ENCODE data around the gene SPOCD1. TPM values are rescaled to one million over a fixed set of nuclear protein-coding genes. Genes with fewer than 3 reads are reported as not detected.

The SPOCD1 gene
- polyA plus RNA-seq, 1 of the 3 experiments (the other 2 are of a cell fraction) = 10.7 TPM

- H3K4me1 ChIP-seq (ENCODE audit: control insufficient read depth in 1 of 2, insufficient read depth in 2 of 2, low read depth in 1 of 2, low read length in 1 of 2) = peaks cover 0 to 32% of the 10 kb centered on the region in 2 experiments; a peak in 1 of 4 replicates
- no peak overlapping the region for H3K4me3 ChIP-seq (ENCODE audit: low read depth in 2 of 2, low read length in 1 of 2)
- no peak for DNase-seq
- H3F3A ChIP-seq (replicated peaks; ENCODE audit: insufficient read depth) = peaks cover 10% of the 10 kb centered on the region
- no peaks in the 10 kb centered on the region for H3K36me3 ChIP-seq (replicated peaks in 1 of 2; ENCODE audit: control insufficient read depth in 1 of 2, insufficient read depth in 2 of 2, low read length in 1 of 2)
- no peaks in the 10 kb centered on the region for H3K9me2 ChIP-seq
- H3K4me2 ChIP-seq = no peak overlapping the region
- no peaks in the 10 kb centered on the region for H3K27me3 ChIP-seq (ENCODE audit: insufficient read depth)
- no peaks in the 10 kb centered on the region for H4K20me1 ChIP-seq (ENCODE audit: insufficient read depth)
- no peak overlapping the region for H3K9ac ChIP-seq
- H3K79me2 ChIP-seq (ENCODE audit: insufficient read depth) = no peaks in the 10 kb centered on the region
- no peak overlapping the region for H2AFZ ChIP-seq (ENCODE audit: low read depth)
- ChIA-PET CTCF (interaction anchor here (1.0 to 6.8 kb wide), 8 partner anchors 22 to 151 kb away, joined by 3 to 37 read pairs (median 4); no protein-coding TSS in a partner anchor), POLR2A (interaction anchor here (1.1 kb wide), 1 partner anchor 126 kb away, joined by 3 read pairs; the partner anchor contains the start of gene PTP4A2)
- H3K9me3 ChIP-seq = no peaks in the 10 kb centered on the region
- 86% methylated on average over 9 of the region's 9 CpGs for WGBS (ENCODE audit: low lambda C conversion rate)
- H3K27ac ChIP-seq (ENCODE audit: low read depth in 2 of 2, low read length in 1 of 2) = peak overlapping the region in 1 of 2 experiments; percentile 50; a peak in 2 of 4 replicates
- no peak for TF ChIP-seq NRF1 (IDR thresholded peaks at IDR 0.05; ENCODE audit: low read depth, low read length)
- TF ChIP-seq FOXM1 (IDR thresholded peaks at IDR 0.05; ENCODE audit: low read depth) = no peak
- no peak for TF ChIP-seq ZBTB33 (IDR thresholded peaks at IDR 0.05; ENCODE audit: borderline replicate concordance, low read depth)
- TF ChIP-seq RCOR1 (IDR thresholded peaks at IDR 0.05; ENCODE audit: low read length) = no peak
- TF ChIP-seq GABPA (IDR thresholded peaks at IDR 0.05; ENCODE audit: low read depth) = no peak
- no peak for TF ChIP-seq PBX3 (IDR thresholded peaks at IDR 0.05)
- no peak for TF ChIP-seq USF2 (IDR thresholded peaks at IDR 0.05; ENCODE audit: borderline replicate concordance, low read depth, low read length)
These were observed 3.5 kb downstream of the SPOCD1 start for GRCh38 chr1:31812158-31812829.

- no peaks in the 10 kb centered on the region for H3K79me2 ChIP-seq (ENCODE audit: insufficient read depth)
- no peaks in the 10 kb centered on the region for H4K20me1 ChIP-seq (ENCODE audit: insufficient read depth)
- H3K9ac ChIP-seq = no peak overlapping the region
- H3K27me3 ChIP-seq (ENCODE audit: insufficient read depth) = no peaks in the 10 kb centered on the region
- DNase-seq = peak; percentile 91
- no peak overlapping the region for H3K4me2 ChIP-seq
- no peaks in the 10 kb centered on the region for H3K9me2 ChIP-seq
- peaks cover 0 to 32% of the 10 kb centered on the region in 2 experiments; a peak in 1 of 4 replicates for H3K4me1 ChIP-seq (ENCODE audit: control insufficient read depth in 1 of 2, insufficient read depth in 2 of 2, low read depth in 1 of 2, low read length in 1 of 2)
- 0 out of 2 replicates have a peak, but pooled peaks have one; percentile 9 for TF ChIP-seq RCOR1 (IDR thresholded peaks at IDR 0.05; ENCODE audit: low read length)
- peak in 1 of 2 experiments; percentile 37; a peak in 1 of 4 replicates for TF ChIP-seq EP300 (IDR thresholded peaks at IDR 0.05; ENCODE audit: borderline replicate concordance in 1 of 2, low read depth in 1 of 2, low read length in 1 of 2)
- no peak for TF ChIP-seq FOXM1 (IDR thresholded peaks at IDR 0.05; ENCODE audit: low read depth)
- TF ChIP-seq MXI1 (IDR thresholded peaks at IDR 0.05; ENCODE audit: low read depth, low read length) = peak; percentile 93
- no peak for TF ChIP-seq IRF3 (IDR thresholded peaks at IDR 0.05; ENCODE audit: low read depth, low read length)
- TF ChIP-seq NRF1 (IDR thresholded peaks at IDR 0.05; ENCODE audit: low read depth, low read length) = no peak
- CTCF ChIA-PET = interaction anchor here (1.1 to 6.8 kb wide), 7 partner anchors 19 to 152 kb away, joined by 3 to 37 read pairs (median 4); no protein-coding TSS in a partner anchor
- peaks cover 10% of the 10 kb centered on the region for H3F3A ChIP-seq (replicated peaks; ENCODE audit: insufficient read depth)
- no peak overlapping the region for H3K4me3 ChIP-seq (ENCODE audit: low read depth in 2 of 2, low read length in 1 of 2)
- H2AFZ ChIP-seq (ENCODE audit: low read depth) = no peak overlapping the region
- no peaks in the 10 kb centered on the region for H3K9me3 ChIP-seq
- POLR2A ChIA-PET = interaction anchor here (1.1 kb wide), 1 partner anchor 127 kb away, joined by 3 read pairs; the partner anchor contains the start of gene PTP4A2
- 8% methylated on average over 2 of the region's 7 CpGs for WGBS (ENCODE audit: low lambda C conversion rate)
- peak overlapping the region in 1 of 2 experiments; percentile 50; a peak in 2 of 4 replicates for H3K27ac ChIP-seq (ENCODE audit: low read depth in 2 of 2, low read length in 1 of 2)
- H3K36me3 ChIP-seq (replicated peaks in 1 of 2; ENCODE audit: control insufficient read depth in 1 of 2, insufficient read depth in 2 of 2, low read length in 1 of 2) = no peaks in the 10 kb centered on the region
These were observed 4.2 kb downstream of the SPOCD1 start for GRCh38 chr1:31811605-31812004.

Measured in SK-N-SH (cell line).